NB4 (cell line): ENCODE results near the gene CEP170B.

ENCODE experiments used
- CTCF ChIP-seq: IDR thresholded peaks from one replicate; pipeline ENCODE4 v1.5.1; 2012; ENCODE audit warnings: low read depth, low read length
- MAX ChIP-seq: IDR thresholded peaks from 2 replicates; pipeline ENCODE4 v1.6.1; 2011; ENCODE audit warnings: low read depth, low read length
- MYC ChIP-seq: IDR thresholded peaks from 2 replicates; pipeline ENCODE4 v1.6.1; 2011; ENCODE audit warnings: low read depth, low read length
- POLR2A ChIP-seq: IDR thresholded peaks from 2 replicates; pipeline ENCODE4 v1.6.1; 2011; ENCODE audit warnings: mild to moderate bottlenecking; ENCODE audit not compliant: insufficient read length; ENCODE audit errors: extremely low read depth

GRCh38 chr14:104898195-104898558 is 33.1 kb downstream of the CEP170B start:
- TF ChIP-seq MAX (no peak), CTCF (no peak), POLR2A (no peak), MYC (no peak)
